ENCODE results near the gene IFT81. TPM values are rescaled to one million over a fixed set of nuclear protein-coding genes. Genes with fewer than 3 reads are reported as not detected.

The IFT81 gene
- total RNA-seq, 6 experiments from 2014 or later = 1.3 to 5.1 (median 2.5) TPM

- H3K4me3 ChIP-seq = no peak overlapping the region
- H3K27ac ChIP-seq = no peak overlapping the region
- peaks cover 0 to 23% (median 2%) of the 10 kb centered on the region in 4 donors for H3K36me3 ChIP-seq
- no peaks in the 10 kb centered on the region for H3K9me3 ChIP-seq
- 89% methylated on average over 2 of the region's 3 CpGs for whole genome bisulfite sequencing (ENCODE audit: insufficient coverage, low coverage, low lambda C conversion rate, missing lambda C conversion rate)
- DNase-seq (no peak), ATAC-seq (no peak)
- TF ChIP-seq, protein P1, sequence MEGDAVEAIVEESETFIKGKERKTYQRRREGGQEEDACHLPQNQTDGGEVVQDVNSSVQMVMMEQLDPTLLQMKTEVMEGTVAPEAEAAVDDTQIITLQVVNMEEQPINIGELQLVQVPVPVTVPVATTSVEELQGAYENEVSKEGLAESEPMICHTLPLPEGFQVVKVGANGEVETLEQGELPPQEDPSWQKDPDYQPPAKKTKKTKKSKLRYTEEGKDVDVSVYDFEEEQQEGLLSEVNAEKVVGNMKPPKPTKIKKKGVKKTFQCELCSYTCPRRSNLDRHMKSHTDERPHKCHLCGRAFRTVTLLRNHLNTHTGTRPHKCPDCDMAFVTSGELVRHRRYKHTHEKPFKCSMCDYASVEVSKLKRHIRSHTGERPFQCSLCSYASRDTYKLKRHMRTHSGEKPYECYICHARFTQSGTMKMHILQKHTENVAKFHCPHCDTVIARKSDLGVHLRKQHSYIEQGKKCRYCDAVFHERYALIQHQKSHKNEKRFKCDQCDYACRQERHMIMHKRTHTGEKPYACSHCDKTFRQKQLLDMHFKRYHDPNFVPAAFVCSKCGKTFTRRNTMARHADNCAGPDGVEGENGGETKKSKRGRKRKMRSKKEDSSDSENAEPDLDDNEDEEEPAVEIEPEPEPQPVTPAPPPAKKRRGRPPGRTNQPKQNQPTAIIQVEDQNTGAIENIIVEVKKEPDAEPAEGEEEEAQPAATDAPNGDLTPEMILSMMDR (IDR thresholded peaks at IDR 0.05) = no peak
- H3K4me1 ChIP-seq = no peaks in the 10 kb centered on the region
- H3K27me3 ChIP-seq = no peaks in the 10 kb centered on the region
- intact Hi-C loops (cut with DNase I) = no loop called here
These were observed 13.6 kb downstream of the IFT81 start for GRCh38 chr12:110137786-110138185.

DNA sequence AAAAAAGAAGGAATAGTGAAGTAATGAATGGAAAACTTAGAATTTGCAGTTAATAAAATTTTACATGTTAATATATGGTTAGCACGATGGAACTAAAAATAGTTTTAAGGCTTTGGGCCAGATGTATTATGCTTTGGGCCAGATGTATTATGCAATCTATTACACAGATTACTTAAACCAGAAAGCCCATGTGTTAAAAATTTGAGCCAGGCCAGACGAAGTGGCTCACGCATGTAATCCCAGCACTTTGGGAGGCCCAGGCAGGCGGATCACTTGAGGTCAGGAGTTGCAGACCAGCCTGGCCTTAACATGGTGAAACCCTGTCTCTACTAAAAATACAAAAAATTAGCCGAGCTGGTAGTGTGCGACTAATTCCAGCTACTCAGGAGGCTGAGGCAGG, 17.2 kb downstream of the IFT81 start:
- ATAC-seq = peak; percentile 79 to 90 (median 86)
- intact Hi-C loops (cut with DNase I) = no loop called here
- no peak overlapping the region for H3K4me3 ChIP-seq
- no peaks in the 10 kb centered on the region for H3K4me1 ChIP-seq
- DNase-seq = peak in 2 of 3 donors; percentile 53 to 57
- TF ChIP-seq, protein P1 (IDR thresholded peaks at IDR 0.05) = no peak
- no peak for TF ChIP-seq POLR2A (IDR thresholded peaks at IDR 0.05)
- no peaks in the 10 kb centered on the region for H3K9me3 ChIP-seq
- no peaks in the 10 kb centered on the region for H3K27me3 ChIP-seq
- peak overlapping the region in 1 of 3 donors; percentile 44 for H3K27ac ChIP-seq
- peaks cover 0 to 7% (median 2%) of the 10 kb centered on the region in 4 donors for H3K36me3 ChIP-seq
- WGBS (ENCODE audit: insufficient coverage, low coverage, low lambda C conversion rate, missing lambda C conversion rate) = 19% methylated on average over 6 of the region's 6 CpGs

- DNase-seq (no peak), ATAC-seq (no peak)
- no peak overlapping the region for H3K27ac ChIP-seq
- no peak for TF ChIP-seq POLR2A (IDR thresholded peaks at IDR 0.05)
- TF ChIP-seq, protein P1 (IDR thresholded peaks at IDR 0.05) = no peak
- no peaks in the 10 kb centered on the region for H3K9me3 ChIP-seq
- intact Hi-C loops (cut with DNase I) = no loop called here
- no peaks in the 10 kb centered on the region for H3K4me1 ChIP-seq
- no peaks in the 10 kb centered on the region for H3K36me3 ChIP-seq
- no peak overlapping the region for H3K4me3 ChIP-seq
- no peaks in the 10 kb centered on the region for H3K27me3 ChIP-seq
- 94% methylated on average over 2 of the region's 2 CpGs for WGBS (ENCODE audit: insufficient coverage, low coverage, low lambda C conversion rate, missing lambda C conversion rate)
These were observed 22.8 kb downstream of the IFT81 start for GRCh38 chr12:110146986-110147385.

GRCh38 chr12:110149086-110149660, 25.0 kb downstream of the IFT81 start:
- DNase-seq = no peak
- H3K4me3 ChIP-seq = no peak overlapping the region
- intact Hi-C loops (cut with DNase I) = no loop called here
- no peaks in the 10 kb centered on the region for H3K36me3 ChIP-seq
- no peak for TF ChIP-seq POLR2A (IDR thresholded peaks at IDR 0.05)
- TF ChIP-seq, protein P1 (IDR thresholded peaks at IDR 0.05) = no peak
- H3K27me3 ChIP-seq = no peaks in the 10 kb centered on the region
- H3K9me3 ChIP-seq = no peaks in the 10 kb centered on the region
- no peaks in the 10 kb centered on the region for H3K4me1 ChIP-seq
- no peak overlapping the region for H3K27ac ChIP-seq
- WGBS (ENCODE audit: insufficient coverage, low coverage, low lambda C conversion rate, missing lambda C conversion rate) = 87% methylated on average over 4 of the region's 10 CpGs
- peak in 1 of 4 donors; percentile 32 for ATAC-seq
